Stimulated activated naive B cell treated with anti-CD40 and anti-IgM and Interleukin-4, amounts not matched to agents 10 μg/mL and 1 μg/mL and 100 μg/mL, for 72 hours (primary cell): Measurements from ENCODE around the gene NR3C1.

Source experiments
- ATAC-seq, 2 donors: fragments of 150-1000 bp; cut with Tn5 transposase; replicated peaks; 2 replicates each; pipeline ENCODE4 v1.10.0; 2021; ENCODE audit warnings: moderate library complexity in 1 of 2
- DNase-seq: peaks from one replicate; pipeline ENCODE4 v3.0.0; 2021
- H3K27ac Mint-ChIP-seq: one replicate; pipeline ENCODE4 v1.8.0; 2022; ENCODE audit warnings: mild to moderate bottlenecking, mixed read lengths
- H3K27me3 Mint-ChIP-seq, 2 donors: one replicate each; pipeline ENCODE4 v1.8.0; 2022; ENCODE audit warnings: mixed read lengths in 2 of 2
- H3K36me3 Mint-ChIP-seq, 2 donors: one replicate each; pipeline ENCODE4 v1.8.0; 2022; ENCODE audit warnings: mixed read lengths in 2 of 2, mild to moderate bottlenecking in 1 of 2
- H3K4me1 Mint-ChIP-seq, 2 donors: one replicate each; pipeline ENCODE4 v1.8.0; 2022; ENCODE audit warnings: mixed read lengths in 2 of 2, mild to moderate bottlenecking in 1 of 2
- H3K4me3 Mint-ChIP-seq, 2 donors: one replicate each; pipeline ENCODE4 v1.8.0; 2022; ENCODE audit warnings: mild to moderate bottlenecking in 2 of 2, mixed read lengths in 2 of 2, moderate library complexity in 1 of 2
- H3K9me3 Mint-ChIP-seq, 2 donors: one replicate each; pipeline ENCODE4 v1.8.0; 2022; ENCODE audit warnings: mixed read lengths in 2 of 2, mild to moderate bottlenecking in 1 of 2

NR3C1 gene

GRCh38 chr5:143398451-143399237, 4.8 kb downstream of the NR3C1 start:
- Mint-ChIP-seq H3K9me3 (no peaks in the 10 kb centered on the region), H3K27ac (no peak overlapping the region), H3K27me3 (no peaks in the 10 kb centered on the region), H3K4me1 (peaks cover 36 to 49% of the 10 kb centered on the region in 2 donors), H3K36me3 (peaks cover 10 to 21% of the 10 kb centered on the region in 2 donors), H3K4me3 (peak overlapping the region; percentile 63 to 72)
- DNase-seq = no peak
- ATAC-seq = no peak

DNA sequence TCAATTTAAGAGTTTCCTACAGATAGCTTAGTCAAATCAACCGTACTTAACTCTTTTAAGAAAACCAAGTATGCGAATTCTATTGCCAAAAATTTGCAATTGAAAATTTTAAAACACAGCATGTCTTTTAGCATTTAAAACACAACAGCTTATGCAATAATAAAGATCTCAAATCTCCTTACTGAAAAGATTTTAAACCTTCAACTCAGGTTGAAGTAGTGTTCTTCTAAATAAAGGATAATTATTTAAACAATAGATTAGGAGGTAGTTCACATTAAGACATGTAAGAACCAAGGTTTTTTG, 5.5 kb downstream of the NR3C1 start:
- H3K27ac Mint-ChIP-seq = no peak overlapping the region
- H3K27me3 Mint-ChIP-seq = no peaks in the 10 kb centered on the region
- H3K4me3 Mint-ChIP-seq = peak overlapping the region in 1 of 2 donors; percentile 72

GRCh38 chr5:143397302-143398052, 6.0 kb downstream of the NR3C1 start:
- ATAC-seq = no peak
- Mint-ChIP-seq H3K9me3 (no peaks in the 10 kb centered on the region), H3K36me3 (peaks cover 10 to 21% of the 10 kb centered on the region in 2 donors), H3K27ac (no peak overlapping the region), H3K4me1 (peaks cover 36 to 53% of the 10 kb centered on the region in 2 donors), H3K4me3 (no peak overlapping the region), H3K27me3 (no peaks in the 10 kb centered on the region)
- DNase-seq = no peak

More for the DNA sequence above, 5.5 kb downstream of the NR3C1 start:
- Mint-ChIP-seq H3K9me3 (no peaks in the 10 kb centered on the region), H3K4me1 (peaks cover 36 to 49% of the 10 kb centered on the region in 2 donors), H3K36me3 (peaks cover 10 to 21% of the 10 kb centered on the region in 2 donors)
- ATAC-seq = no peak
- DNase-seq = no peak

- Mint-ChIP-seq H3K4me3 (peak overlapping the region; percentile 64 to 75), H3K4me1 (peaks cover 29 to 52% of the 10 kb centered on the region in 2 donors), H3K36me3 (peaks cover 14 to 21% of the 10 kb centered on the region in 2 donors), H3K27ac (peak overlapping the region; percentile 38), H3K9me3 (no peaks in the 10 kb centered on the region), H3K27me3 (no peaks in the 10 kb centered on the region)
- DNase-seq (no peak), ATAC-seq (peak; percentile 59 to 64)
These were observed 7.0 kb downstream of the NR3C1 start for GRCh38 chr5:143396353-143396940.

GRCh38 chr5:143395638-143396352, 7.7 kb downstream of the NR3C1 start:
- H3K4me1 Mint-ChIP-seq = peaks cover 25 to 46% of the 10 kb centered on the region in 2 donors
- H3K4me3 Mint-ChIP-seq = peak overlapping the region; percentile 44 to 64
- H3K9me3 Mint-ChIP-seq = no peaks in the 10 kb centered on the region
- no peak for DNase-seq
- H3K27ac Mint-ChIP-seq = no peak overlapping the region
- ATAC-seq = peak; percentile 80 to 86
- no peaks in the 10 kb centered on the region for H3K27me3 Mint-ChIP-seq
- peaks cover 14 to 20% of the 10 kb centered on the region in 2 donors for H3K36me3 Mint-ChIP-seq

DNA sequence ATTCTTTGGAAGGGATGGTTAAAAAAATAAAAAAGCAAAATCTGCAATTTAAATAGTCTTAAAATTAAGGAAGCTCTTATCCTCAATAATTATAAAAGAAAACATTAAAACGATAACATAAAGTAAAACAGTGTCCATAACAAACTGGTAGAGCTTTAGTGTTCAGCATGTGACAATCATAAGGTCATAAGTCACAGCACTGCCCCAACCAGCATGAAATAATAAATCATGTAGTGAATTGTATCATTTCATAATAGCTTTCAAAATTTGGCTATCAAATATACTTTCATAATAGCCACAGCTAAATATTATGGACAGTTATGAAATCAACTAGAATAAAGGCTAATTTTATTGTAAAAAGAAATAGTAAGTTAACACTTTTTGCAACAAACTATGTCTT, 10.0 kb downstream of the NR3C1 start:
- ATAC-seq (no peak), DNase-seq (no peak)
- H3K27me3 Mint-ChIP-seq = no peaks in the 10 kb centered on the region
- H3K9me3 Mint-ChIP-seq = no peaks in the 10 kb centered on the region
- H3K4me3 Mint-ChIP-seq = no peak overlapping the region
- H3K36me3 Mint-ChIP-seq = peaks cover 11% of the 10 kb centered on the region in 2 donors
- peaks cover 18 to 43% of the 10 kb centered on the region in 2 donors for H3K4me1 Mint-ChIP-seq
- H3K27ac Mint-ChIP-seq = no peak overlapping the region

DNA sequence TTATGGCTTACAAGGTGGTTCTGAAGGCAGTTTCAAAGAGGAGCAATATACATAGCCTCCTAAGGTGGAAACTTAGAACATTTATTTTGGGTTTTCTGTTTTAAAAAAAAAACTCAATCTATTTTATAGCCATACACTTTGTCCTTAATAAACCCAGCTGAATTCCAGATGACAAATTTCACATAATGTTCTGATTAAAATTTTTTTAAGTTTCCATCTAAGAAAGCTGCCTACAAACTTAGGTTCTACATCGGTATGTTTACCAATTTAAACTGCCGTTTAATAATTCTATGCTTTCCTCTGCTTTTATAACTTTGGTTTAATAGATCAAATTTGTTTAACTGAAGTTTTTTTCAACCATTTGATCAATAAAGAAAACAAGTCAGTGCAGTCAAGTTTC, 12.5 kb downstream of the NR3C1 start:
- ATAC-seq (no peak), DNase-seq (no peak)
- Mint-ChIP-seq H3K36me3 (peaks cover 20 to 23% of the 10 kb centered on the region in 2 donors), H3K27me3 (no peaks in the 10 kb centered on the region), H3K4me3 (no peak overlapping the region), H3K27ac (no peak overlapping the region), H3K9me3 (peaks cover 6 to 12% of the 10 kb centered on the region in 2 donors), H3K4me1 (peaks cover 21 to 51% of the 10 kb centered on the region in 2 donors)

- no peak overlapping the region for H3K4me3 Mint-ChIP-seq
- DNase-seq (no peak), ATAC-seq (no peak)
- H3K9me3 Mint-ChIP-seq = peaks cover 11 to 19% of the 10 kb centered on the region in 2 donors
- peaks cover 27 to 30% of the 10 kb centered on the region in 2 donors for H3K36me3 Mint-ChIP-seq
- no peak overlapping the region for H3K27ac Mint-ChIP-seq
- peaks cover 20 to 53% of the 10 kb centered on the region in 2 donors for H3K4me1 Mint-ChIP-seq
- no peaks in the 10 kb centered on the region for H3K27me3 Mint-ChIP-seq
These were observed 13.2 kb downstream of the NR3C1 start for GRCh38 chr5:143390258-143390657.

DNA sequence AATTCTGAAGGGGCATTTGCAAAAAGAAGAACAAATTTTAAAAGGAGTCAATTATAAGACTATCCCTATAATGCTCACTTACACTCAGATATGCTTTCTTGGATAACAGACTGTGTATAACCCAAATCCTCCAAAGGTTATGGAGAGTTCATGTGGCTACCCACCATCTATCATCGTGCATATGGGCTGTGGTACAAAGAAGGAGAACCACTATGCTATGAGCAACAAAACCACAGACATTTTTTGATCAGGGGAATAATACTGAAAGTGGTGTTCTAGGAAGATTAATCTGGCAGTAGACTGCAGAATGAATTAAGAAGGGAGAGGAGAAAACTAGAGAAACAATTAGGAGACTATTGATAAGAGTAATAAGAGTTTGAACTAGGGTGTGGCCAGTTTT, 16.8 kb downstream of the NR3C1 start:
- H3K36me3 Mint-ChIP-seq = peaks cover 45 to 58% of the 10 kb centered on the region in 2 donors
- DNase-seq = no peak

DNA sequence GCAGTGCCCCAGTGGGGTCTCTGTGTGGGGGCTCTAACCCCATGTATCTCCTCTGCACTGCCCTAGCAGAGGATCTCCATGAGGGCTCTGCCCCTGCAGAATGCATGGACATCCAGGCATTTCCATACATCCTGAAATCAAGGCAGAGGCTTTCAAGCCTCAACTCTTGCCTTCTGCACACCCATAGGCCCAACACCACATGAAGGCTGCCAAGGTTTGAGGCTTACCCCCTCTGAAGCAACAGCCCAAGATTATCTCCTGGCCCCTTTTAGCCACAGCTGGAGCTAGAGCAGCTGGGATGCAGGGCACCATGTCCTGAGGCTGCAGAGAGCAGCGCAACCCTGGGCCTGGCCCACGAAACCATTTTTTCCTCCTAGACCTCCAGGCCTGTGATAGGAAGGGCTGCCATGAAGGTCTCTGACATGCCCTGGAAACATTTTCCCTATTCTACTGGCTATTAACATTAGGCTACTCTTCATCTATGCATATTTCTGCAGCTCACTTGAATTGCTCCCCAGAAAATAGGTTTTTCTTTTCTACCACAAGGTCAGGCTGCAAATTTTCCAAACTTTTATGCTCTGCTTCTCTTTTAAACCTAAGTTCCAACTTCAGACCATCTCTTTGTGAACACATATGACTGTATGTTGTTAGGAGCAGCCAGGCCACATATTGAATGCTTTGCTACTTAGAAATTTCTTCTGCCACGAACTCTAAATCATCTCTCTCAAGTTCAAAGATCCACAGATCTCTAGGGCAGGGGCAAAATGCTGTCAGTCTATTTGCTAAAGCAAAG, 18.4 kb downstream of the NR3C1 start:
- H3K27ac Mint-ChIP-seq = peak overlapping the region; percentile 53
- H3K36me3 Mint-ChIP-seq = peaks cover 52 to 66% of the 10 kb centered on the region in 2 donors
- ATAC-seq = no peak
- no peak overlapping the region for H3K4me3 Mint-ChIP-seq
- peaks cover 39 to 66% of the 10 kb centered on the region in 2 donors for H3K4me1 Mint-ChIP-seq
- H3K9me3 Mint-ChIP-seq = peaks cover 14 to 30% of the 10 kb centered on the region in 2 donors
- H3K27me3 Mint-ChIP-seq = no peaks in the 10 kb centered on the region
- DNase-seq = no peak

More for the DNA sequence above, 16.8 kb downstream of the NR3C1 start:
- ATAC-seq = no peak
- Mint-ChIP-seq H3K4me3 (no peak overlapping the region), H3K27ac (no peak overlapping the region), H3K9me3 (peaks cover 14 to 26% of the 10 kb centered on the region in 2 donors), H3K4me1 (peaks cover 33 to 57% of the 10 kb centered on the region in 2 donors), H3K27me3 (no peaks in the 10 kb centered on the region)

DNA sequence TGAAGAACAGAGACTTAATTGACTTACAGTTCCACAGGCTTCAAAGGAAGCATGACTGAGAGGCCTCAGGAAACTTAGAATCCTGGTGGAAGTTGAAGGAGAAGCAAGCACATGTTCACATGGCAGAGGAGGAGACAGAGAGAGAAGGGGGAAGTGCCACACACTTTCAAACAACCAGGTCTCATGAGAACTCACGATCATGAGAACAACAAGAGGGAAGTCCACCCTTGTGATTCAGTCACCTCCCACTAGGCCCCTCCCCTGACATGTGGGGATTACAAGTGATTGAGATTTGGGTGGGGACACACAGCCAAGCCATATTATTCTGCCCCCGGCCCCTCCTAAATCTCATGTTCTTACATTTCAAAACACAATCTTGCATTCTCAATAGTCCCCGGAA, 19.5 kb downstream of the NR3C1 start:
- peaks cover 41 to 68% of the 10 kb centered on the region in 2 donors for H3K4me1 Mint-ChIP-seq
- peak overlapping the region; percentile 56 for H3K27ac Mint-ChIP-seq
- H3K9me3 Mint-ChIP-seq = peaks cover 14 to 30% of the 10 kb centered on the region in 2 donors
- no peak for DNase-seq
- no peak overlapping the region for H3K4me3 Mint-ChIP-seq
- peak in 1 of 2 donors; percentile 27 for ATAC-seq
- peaks cover 49 to 68% of the 10 kb centered on the region in 2 donors for H3K36me3 Mint-ChIP-seq
- H3K27me3 Mint-ChIP-seq = no peaks in the 10 kb centered on the region

GRCh38 chr5:143379606-143380005, 23.9 kb downstream of the NR3C1 start:
- Mint-ChIP-seq H3K27ac (no peak overlapping the region), H3K9me3 (peaks cover 1 to 9% of the 10 kb centered on the region in 2 donors), H3K4me1 (peaks cover 42 to 73% of the 10 kb centered on the region in 2 donors), H3K36me3 (peaks cover 33 to 42% of the 10 kb centered on the region in 2 donors), H3K27me3 (no peaks in the 10 kb centered on the region), H3K4me3 (no peak overlapping the region)
- ATAC-seq = no peak
- no peak for DNase-seq
